SK-N-MC (cell line): Measurements from ENCODE around the gene PDE11A.

Experiments used
- EZH2 ChIP-seq: fragments of 200-600 bp; sonication (generic); IDR thresholded peaks from one replicate; pipeline ENCODE4 v1.6.1; 2017; ENCODE audit warnings: antibody characterized with exemption
- FOXP2 ChIP-seq: optimal IDR thresholded peaks from 2 replicates; pipeline ENCODE3; 2011; ENCODE audit warnings: mild to moderate bottlenecking, moderate library complexity; ENCODE audit not compliant: insufficient read depth; ENCODE audit errors: extremely low read length, control extremely low read depth
- POLR2AphosphoS5 ChIP-seq: IDR thresholded peaks from 2 replicates; pipeline ENCODE4 v1.6.1; 2012; ENCODE audit warnings: mild to moderate bottlenecking, low read depth, low read length, borderline replicate concordance

DNA sequence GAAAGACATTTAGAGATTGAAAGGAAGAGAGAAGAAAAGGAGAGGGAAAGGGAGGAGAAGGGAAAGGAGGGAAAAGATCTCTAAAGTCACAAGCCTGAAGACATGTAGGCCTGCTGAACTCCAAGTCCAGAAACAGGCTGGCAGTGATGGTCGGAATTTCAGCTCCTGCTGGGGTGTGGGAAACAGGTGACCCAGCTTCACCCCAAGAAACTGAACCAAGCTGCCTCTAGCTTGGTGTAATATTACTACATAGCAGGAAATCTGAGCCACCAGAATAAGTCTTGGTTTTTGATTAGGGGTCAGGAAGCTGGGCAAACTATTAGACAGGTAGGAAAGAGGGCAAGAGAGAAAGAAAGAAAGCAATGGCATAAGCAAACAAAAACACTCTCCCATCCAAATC is 185.8 kb downstream of the PDE11A start:
- TF ChIP-seq EZH2 (no peak), POLR2AphosphoS5 (no peak), FOXP2 (no peak)
